HG03095 (cell line): ENCODE data around the gene MYH10.
A peak's percentile ranks its signal among the peaks of the same experiment; 100 is the strongest.

Experiments used
- ATAC-seq: cut with Tn5 transposase; IDR thresholded peaks from one replicate; pipeline ENCODE4 v1.9.1; 2021; ENCODE audit warnings: moderate library complexity; ENCODE audit not compliant: unreplicated experiment

MYH10 gene

GRCh38 chr17:8610558-8610957 is 20.0 kb downstream of the MYH10 start:
- ATAC-seq = no peak

GRCh38 chr17:8609910-8610309 is 20.6 kb downstream of the MYH10 start:
- no peak for ATAC-seq

DNA sequence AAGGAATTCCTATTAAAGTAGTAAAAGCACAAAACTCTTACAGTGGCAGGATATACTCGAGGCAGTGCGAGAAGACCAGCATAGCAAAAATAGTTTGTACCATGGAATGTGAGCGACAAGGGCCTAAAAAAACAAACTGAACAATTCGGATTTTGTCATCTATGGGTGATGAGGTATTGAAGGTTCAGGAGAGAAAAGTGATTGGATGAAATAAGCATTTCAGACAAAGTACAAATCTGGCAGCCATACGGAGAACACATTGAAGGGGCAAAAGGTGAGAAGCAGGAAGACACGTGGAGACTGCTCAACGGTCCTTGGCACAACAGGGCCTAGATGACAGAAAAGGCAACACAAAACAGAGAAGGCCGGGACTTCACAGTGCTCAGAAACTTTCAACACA is 22.5 kb downstream of the MYH10 start:
- no peak for ATAC-seq

DNA sequence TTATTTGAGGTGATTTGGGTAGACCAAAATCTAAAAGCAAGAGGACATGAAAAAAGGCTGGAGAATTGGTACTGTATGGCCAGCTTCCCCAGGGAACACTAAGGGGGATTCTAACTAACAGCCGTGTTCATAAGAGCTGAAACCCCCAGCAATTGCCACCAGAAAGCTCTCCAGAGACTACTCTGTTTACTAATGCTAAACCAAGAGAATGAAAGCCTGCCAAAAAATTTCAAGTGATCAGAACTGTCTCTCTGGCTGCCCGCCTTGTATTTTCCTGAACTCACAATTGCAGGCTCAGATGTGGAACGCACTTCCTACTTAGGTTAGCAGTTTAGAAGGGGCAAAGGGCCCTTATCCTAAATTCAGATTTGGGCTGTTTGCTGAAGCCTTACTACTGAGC is 24.1 kb downstream of the MYH10 start:
- no peak for ATAC-seq

- no peak for ATAC-seq
These were observed 27.8 kb downstream of the MYH10 start for GRCh38 chr17:8602679-8603078.

DNA sequence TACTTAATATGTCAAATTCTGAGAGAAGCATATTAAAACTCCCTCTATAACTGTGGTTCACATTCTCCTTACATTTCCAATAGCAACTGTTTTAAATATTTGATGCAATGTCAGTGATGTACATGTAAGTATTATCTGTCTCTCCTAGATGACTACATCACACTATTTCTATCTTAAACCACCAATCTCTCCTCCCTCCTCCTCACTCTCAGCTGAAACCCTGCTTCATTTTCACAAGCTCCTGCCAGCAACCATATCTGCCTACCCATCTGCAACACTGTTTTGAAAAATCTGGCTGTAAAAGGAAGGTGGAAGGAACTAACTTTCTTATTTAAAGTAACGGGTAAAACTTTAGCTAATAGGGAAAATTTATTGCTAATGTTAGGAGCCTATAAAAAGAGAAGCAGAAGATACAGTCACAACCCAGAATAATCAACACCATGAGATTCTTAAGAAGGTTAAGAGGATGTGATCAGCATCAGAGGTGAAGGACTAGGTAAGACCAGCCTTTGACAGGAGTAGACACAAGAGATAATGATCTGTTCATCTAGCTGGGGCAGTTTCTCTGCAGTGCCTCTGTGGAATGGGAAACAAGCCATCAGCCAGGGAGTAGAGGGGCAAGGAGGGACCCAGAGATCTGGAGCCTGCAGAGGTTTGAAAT is 31.0 kb downstream of the MYH10 start:
- no peak for ATAC-seq

GRCh38 chr17:8598913-8599312 is 31.6 kb downstream of the MYH10 start:
- ATAC-seq = no peak

- no peak for ATAC-seq
These were observed 36.7 kb downstream of the MYH10 start for GRCh38 chr17:8593830-8594229.

- ATAC-seq = no peak
These were observed 37.2 kb downstream of the MYH10 start for GRCh38 chr17:8593276-8593675.

GRCh38 chr17:8588877-8589554 is 41.5 kb downstream of the MYH10 start:
- ATAC-seq = no peak

- ATAC-seq = no peak
These were observed 43.8 kb downstream of the MYH10 start for GRCh38 chr17:8586766-8587165.

DNA sequence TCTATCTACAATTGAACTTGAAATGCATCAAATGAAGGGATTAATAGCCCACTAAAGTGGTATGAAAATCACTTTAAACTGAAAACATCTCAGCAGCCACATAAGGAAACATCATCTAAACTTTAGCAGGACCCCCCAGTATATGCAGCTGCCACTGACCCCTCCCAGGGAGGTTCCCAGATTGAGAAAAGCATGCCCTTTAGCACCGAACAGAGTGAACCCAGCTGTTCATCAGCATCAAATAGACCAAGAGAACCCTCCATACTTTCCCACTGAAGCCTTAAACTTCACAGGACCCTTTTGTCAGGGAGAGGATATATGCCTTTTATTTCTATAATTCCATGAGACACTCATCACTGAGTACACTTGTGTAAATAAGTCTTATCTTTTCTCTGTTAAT is 44.6 kb downstream of the MYH10 start:
- ATAC-seq = no peak

GRCh38 chr17:8583954-8584353 is 46.6 kb downstream of the MYH10 start:
- ATAC-seq = no peak

DNA sequence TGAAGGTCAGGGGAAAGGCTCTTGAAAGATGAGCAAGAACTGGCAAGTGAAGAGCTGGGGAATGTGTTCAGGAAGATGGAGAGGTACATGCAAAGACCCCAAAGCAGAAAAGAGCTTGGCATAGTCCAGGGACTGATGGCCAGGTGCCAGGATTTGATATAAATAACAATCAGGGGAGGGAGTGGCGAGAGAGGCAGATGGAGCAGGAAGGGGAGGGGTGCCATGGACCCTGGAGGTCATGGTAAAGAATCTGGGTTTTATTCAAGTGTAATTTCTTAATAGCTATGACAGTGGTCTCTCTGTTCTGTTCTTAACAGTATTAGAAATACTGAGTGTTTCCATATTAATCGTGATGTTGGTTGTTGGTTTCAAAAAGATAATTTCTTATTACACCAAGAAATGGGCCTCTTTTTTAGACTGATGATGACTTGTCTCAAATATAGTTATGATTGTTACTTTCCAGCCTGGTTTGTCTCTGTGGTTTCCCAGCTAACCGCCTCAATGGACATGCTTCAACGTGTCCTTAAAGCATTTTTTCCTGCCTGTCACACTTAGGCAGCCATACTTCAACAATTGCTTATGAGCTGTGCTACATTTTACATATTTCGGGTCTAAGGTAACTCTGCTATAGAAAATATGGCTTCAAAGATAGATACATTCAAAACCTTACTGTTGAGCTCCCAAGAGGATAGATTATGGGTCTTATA is 49.4 kb downstream of the MYH10 start:
- ATAC-seq = peak; percentile 68

- ATAC-seq = no peak
These were observed 52.7 kb downstream of the MYH10 start for GRCh38 chr17:8577868-8578267.

DNA sequence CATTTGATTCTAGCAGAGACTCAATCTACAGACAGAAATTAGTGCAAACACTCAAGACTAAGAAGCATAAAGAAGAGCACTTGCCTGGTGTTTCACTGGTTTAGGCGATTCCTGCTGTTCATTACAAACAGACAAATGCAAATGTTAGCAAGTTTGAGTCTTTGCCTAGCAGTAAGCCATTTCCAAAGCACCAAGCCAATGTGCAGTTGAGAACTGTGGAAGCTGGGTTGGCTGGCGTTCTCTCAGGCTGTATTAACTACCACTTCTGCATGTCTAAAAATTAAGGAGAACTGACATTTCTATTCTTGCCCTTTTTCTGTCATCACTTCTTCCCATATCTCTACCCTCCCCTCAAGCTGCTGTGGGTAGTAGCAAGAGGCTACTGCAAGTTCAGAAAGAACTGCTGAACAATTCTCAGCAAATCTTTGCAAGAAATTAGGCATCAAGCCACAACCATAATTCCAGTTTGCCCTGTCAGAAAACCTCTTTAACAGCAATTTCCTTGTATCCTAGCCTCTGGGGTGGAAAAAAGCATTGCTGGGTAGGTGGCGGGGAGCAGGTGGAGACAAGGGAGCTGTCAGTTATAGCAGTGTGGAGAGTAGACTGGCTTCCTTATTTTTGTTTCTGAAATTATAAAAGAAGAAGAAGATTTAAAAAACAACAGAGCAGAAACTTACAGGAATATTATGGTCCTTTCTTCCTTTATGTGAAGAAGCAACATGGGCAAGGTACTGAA is 53.8 kb downstream of the MYH10 start:
- no peak for ATAC-seq

GRCh38 chr17:8574687-8575086 is 55.8 kb downstream of the MYH10 start:
- no peak for ATAC-seq

DNA sequence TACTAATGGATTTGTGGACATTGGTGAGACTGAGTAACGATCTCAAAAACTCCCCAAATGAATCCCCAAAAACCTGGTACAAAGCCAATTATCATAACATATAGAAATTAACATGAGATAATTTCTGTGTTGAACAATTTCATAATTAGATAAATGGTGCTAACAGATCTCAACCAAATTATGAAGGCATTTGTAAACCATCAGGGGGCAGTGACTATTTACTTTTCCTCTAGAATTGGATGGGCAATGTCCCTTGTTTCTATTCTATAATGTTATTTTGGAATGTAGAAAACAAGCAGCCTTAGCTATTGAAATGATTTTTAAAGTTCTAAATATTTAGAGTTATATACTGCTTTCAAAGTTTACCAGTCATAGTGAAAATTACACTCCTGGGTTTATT is 57.8 kb downstream of the MYH10 start:
- no peak for ATAC-seq

DNA sequence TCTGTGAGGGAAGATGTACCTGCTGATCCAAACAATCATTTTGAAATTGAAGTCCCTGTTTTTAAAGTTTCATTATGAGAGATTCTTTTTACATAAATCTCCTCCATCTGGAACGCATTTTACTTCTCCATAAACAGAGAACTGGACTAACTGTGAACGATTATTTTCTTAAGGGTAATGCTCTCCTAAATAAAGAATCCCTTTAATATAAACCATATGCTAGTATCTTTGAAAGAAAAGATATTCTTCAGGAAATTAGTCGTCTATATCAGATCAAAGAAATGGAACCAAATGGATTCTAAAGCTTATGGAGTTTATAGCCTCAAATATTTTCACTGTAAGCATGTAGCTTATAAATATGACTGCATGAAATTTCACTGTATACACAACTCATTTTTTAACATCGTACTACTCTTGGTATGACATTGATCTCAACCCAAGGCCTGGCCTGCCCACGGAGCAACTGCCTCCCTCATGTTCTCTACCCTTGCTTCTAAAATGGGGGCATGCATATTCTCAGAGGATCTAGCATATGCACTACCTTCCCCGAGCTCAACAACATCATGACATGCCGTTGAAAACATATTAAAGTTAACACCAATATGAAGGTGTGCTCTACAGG is 66.4 kb downstream of the MYH10 start:
- ATAC-seq = no peak

DNA sequence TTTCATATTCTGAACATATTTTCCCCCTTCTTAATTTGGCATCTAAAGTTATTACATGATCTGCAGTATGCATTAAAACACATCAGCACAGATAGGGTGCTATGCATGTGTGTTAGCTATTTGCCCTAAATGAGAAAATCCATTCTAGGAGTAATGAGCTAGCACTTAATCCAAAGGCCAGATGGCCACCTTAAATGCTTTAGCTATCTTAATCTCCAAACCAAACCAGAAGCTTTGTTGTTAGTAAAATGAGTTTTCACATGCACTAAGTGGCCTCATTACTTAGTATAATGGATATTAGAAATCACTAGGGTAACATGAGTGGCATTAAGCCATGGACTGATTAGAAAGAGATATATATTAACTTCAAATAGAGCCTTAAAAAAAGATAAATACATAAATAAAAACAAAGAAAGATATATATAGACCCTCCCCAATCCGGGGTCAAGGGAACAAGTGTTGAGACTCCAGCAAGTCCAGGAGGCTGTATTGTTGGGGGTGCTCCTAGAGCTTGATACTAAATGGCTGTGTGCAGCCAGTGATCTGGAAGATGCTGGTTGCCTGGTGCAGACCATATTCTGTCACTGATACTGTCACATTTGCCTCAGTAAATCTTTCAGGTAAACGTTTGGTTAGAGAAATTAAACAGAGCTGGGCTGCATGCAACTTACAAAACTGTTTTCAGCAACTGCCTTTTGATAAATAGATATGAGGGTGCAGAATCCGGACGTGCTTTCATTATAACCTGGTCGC is 67.3 kb downstream of the MYH10 start:
- ATAC-seq = no peak
